Small intestine (tissue), 7 donors: ENCODE data around the gene ERF. TPM values are rescaled to one million over a fixed set of nuclear protein-coding genes. Genes with fewer than 3 reads are reported as not detected.

ENCODE experiments used
- DNase-seq, 2 donors: peaks; one replicate each; pipeline versions ENCODE4 v3.0.0 to v3.0.0-alpha.2; 2013
- FAIRE-seq: peaks from 2 replicates; lab custom pipeline; 2012; peaks lifted over from hg19 to GRCh38; lab: Jason Lieb, UNC
- H3K27ac ChIP-seq, 3 donors: one replicate each; pipeline ENCODE4 v1.5.1; 2013; ENCODE audit warnings: low read length in 2 of 3, mild to moderate bottlenecking in 2 of 3, control low read depth in 1 of 3, inconsistent platforms in 1 of 3, low read depth in 1 of 3, moderate library complexity in 1 of 3
- H3K27me3 ChIP-seq, 3 donors: one replicate each; pipeline ENCODE4 v1.6.1; 2013; ENCODE audit warnings: low read length in 3 of 3, inconsistent platforms in 1 of 3; ENCODE audit not compliant: control insufficient read depth in 3 of 3, insufficient read depth in 3 of 3
- H3K36me3 ChIP-seq, 3 donors: one replicate each; pipeline ENCODE4 v1.6.1; 2013; ENCODE audit warnings: low read length in 3 of 3, inconsistent platforms in 1 of 3, low read depth in 1 of 3, mild to moderate bottlenecking in 1 of 3, moderate library complexity in 1 of 3; ENCODE audit not compliant: control insufficient read depth in 3 of 3, insufficient read depth in 2 of 3
- H3K4me1 ChIP-seq, 3 donors: one replicate each; pipeline ENCODE4 v1.6.1; 2013; ENCODE audit warnings: low read length in 2 of 3, inconsistent platforms in 1 of 3, low read depth in 1 of 3, mild to moderate bottlenecking in 1 of 3, moderate library complexity in 1 of 3; ENCODE audit not compliant: control insufficient read depth in 3 of 3, insufficient read depth in 2 of 3
- H3K4me3 ChIP-seq, 3 donors: one replicate each; pipeline ENCODE4 v1.5.1; 2013; ENCODE audit warnings: low read length in 3 of 3, control low read depth in 1 of 3, inconsistent platforms in 1 of 3, low read depth in 1 of 3, mild to moderate bottlenecking in 1 of 3, moderate library complexity in 1 of 3
- H3K9me3 ChIP-seq, 2 donors: one replicate each; pipeline ENCODE4 v1.6.1; 2013; ENCODE audit warnings: low read depth in 1 of 2, low read length in 1 of 2; ENCODE audit not compliant: control insufficient read depth in 2 of 2, insufficient read depth in 1 of 2
- WGBS, 3 donors: extraction: QIAGEN DNeasy Blood & Tissue Kit; methylation state at CpG; one replicate each; pipeline ENCODE4 v1.1.7; 2013; 5-methylcytosine and 5-hydroxymethylcytosine counted together
- polyA plus RNA-seq, 4 donors: library from polyadenylated mRNA; stranded (reverse) in 3 of 4; unstranded in 1 of 4; fragments of 200-250 nt in 3 of 4; fragments of 120-200 nt in 1 of 4; gene quantifications; one replicate each; pipeline versions ENCODE4 v1.2.1 to v1.2.3, GENCODE V29; 2013
- donor health status: healthy with polysubstance abuse.
- donor health status: control.
- donor health status: control.
- donor health status: Bipolar disorder and iron deficiency.
- donor health status: healthy.

ERF gene
- polyA plus RNA-seq, 4 donors = 28.6 to 60.7 (median 41.7) TPM

GRCh38 chr19:42224940-42225717, 29.8 kb downstream of the ERF start:
- Histone ChIP-seq H3K4me1 (peaks cover 2 to 37% (median 3%) of the 10 kb centered on the region in 3 donors), H3K27ac (no peak overlapping the region), H3K9me3 (no peaks in the 10 kb centered on the region), H3K4me3 (no peak overlapping the region), H3K36me3 (peaks cover 2 to 70% (median 21%) of the 10 kb centered on the region in 3 donors), H3K27me3 (no peaks in the 10 kb centered on the region)
- WGBS, 3 donors = 96% methylated on average over 33 to 37 of the region's 37 CpGs
- no peak for FAIRE-seq
- DNase-seq = no peak

- FAIRE-seq = no peak
These were observed 34.2 kb downstream of the ERF start for GRCh38 chr19:42220751-42221097.

GRCh38 chr19:42219812-42220750, 34.8 kb downstream of the ERF start, which contains the start of gene ZNF526:
TSS of gene ZNF526 (plus strand) at chr19:42220312. CDS start at chr19:42224404, 4,092 bp downstream.
- WGBS, 3 donors = 0 to 1% (median 1%) methylated on average over 53 of the region's 53 CpGs
- Histone ChIP-seq H3K27me3 (no peaks in the 10 kb centered on the region), H3K36me3 (peaks cover 0 to 29% (median 4%) of the 10 kb centered on the region in 3 donors), H3K4me1 (peaks cover 9 to 42% (median 12%) of the 10 kb centered on the region in 3 donors), H3K4me3 (peak within 1 kb of the TSS; percentile 71 to 87 (median 83)), H3K9me3 (no peaks in the 10 kb centered on the region), H3K27ac (peak within 1 kb of the TSS; percentile 67 to 88 (median 81))
- peak; percentile 99 for DNase-seq
- no peak for FAIRE-seq

More at GRCh38 chr19:42220751-42221097, 34.2 kb downstream of the ERF start:
- H3K4me3 ChIP-seq = peak overlapping the region; percentile 71 to 87 (median 83)
- peak overlapping the region; percentile 67 to 78 (median 76) for H3K27ac ChIP-seq
- whole genome bisulfite sequencing, 3 donors = 1 to 2% (median 1%) methylated on average over 6 of the region's 6 CpGs
- H3K36me3 ChIP-seq = peaks cover under 1 to 29% (median 10%) of the 10 kb centered on the region in 3 donors
- H3K9me3 ChIP-seq = no peaks in the 10 kb centered on the region
- no peaks in the 10 kb centered on the region for H3K27me3 ChIP-seq
- peaks cover 9 to 35% (median 12%) of the 10 kb centered on the region in 3 donors for H3K4me1 ChIP-seq
- DNase-seq = no peak

GRCh38 chr19:42217520-42218437, 37.1 kb downstream of the ERF start, which contains the start of gene DEDD2:
TSS of gene DEDD2 (minus strand) at chr19:42217677. CDS start at chr19:42217007, 670 bp downstream.
- 16 to 18% (median 18%) methylated on average over 55 to 57 of the region's 57 CpGs for WGBS, 3 donors
- H3K4me1 ChIP-seq = peaks cover 9 to 43% (median 12%) of the 10 kb centered on the region in 3 donors
- no peaks in the 10 kb centered on the region for H3K9me3 ChIP-seq
- FAIRE-seq = no peak
- no peaks in the 10 kb centered on the region for H3K27me3 ChIP-seq
- H3K4me3 ChIP-seq = peak within 1 kb of the TSS; percentile 68 to 89 (median 80)
- DNase-seq = peak; percentile 99
- H3K36me3 ChIP-seq = peaks cover 0 to 28% (median 0%) of the 10 kb centered on the region in 3 donors
- H3K27ac ChIP-seq = peak within 1 kb of the TSS; percentile 71 to 92 (median 87)

- H3K4me1 ChIP-seq = peaks cover 9 to 40% (median 12%) of the 10 kb centered on the region in 3 donors
- FAIRE-seq = no peak
- no peaks in the 10 kb centered on the region for H3K9me3 ChIP-seq
- H3K36me3 ChIP-seq = peaks cover 0 to 32% (median 0%) of the 10 kb centered on the region in 3 donors
- H3K27me3 ChIP-seq = no peaks in the 10 kb centered on the region
- H3K27ac ChIP-seq = peak overlapping the region; percentile 49 to 92 (median 87)
- DNase-seq = peak; percentile 56 to 73
- 0 to 2% (median 1%) methylated on average over 42 to 79 of the region's 79 CpGs for WGBS, 3 donors
- H3K4me3 ChIP-seq = peak overlapping the region; percentile 68 to 89 (median 80)
These were observed 38.0 kb downstream of the ERF start for GRCh38 chr19:42216653-42217519.

GRCh38 chr19:42214810-42215485, 40.0 kb downstream of the ERF start:
- 65 to 74% (median 65%) methylated on average over 11 of the region's 11 CpGs for WGBS, 3 donors
- H3K36me3 ChIP-seq = peaks cover 0 to 41% (median under 1%) of the 10 kb centered on the region in 3 donors
- H3K27me3 ChIP-seq = no peaks in the 10 kb centered on the region
- no peak overlapping the region for H3K27ac ChIP-seq
- no peak overlapping the region for H3K4me3 ChIP-seq
- H3K4me1 ChIP-seq = peaks cover 6 to 28% (median 10%) of the 10 kb centered on the region in 3 donors
- DNase-seq (no peak), FAIRE-seq (no peak)
- no peaks in the 10 kb centered on the region for H3K9me3 ChIP-seq
